GM10266 (cell line): ENCODE results near the gene PGA5.
"Not testable (repeated sequence)": the region's sequence is repeated elsewhere in the genome, so short reads cannot be mapped to it uniquely, and the experiment has no call there.

Experiments used
- DNase-seq: peaks from one replicate; pipeline ENCODE4 v3.0.0; 2012; ENCODE audit errors: extremely low spot score
- CTCF ChIP-seq: IDR thresholded peaks from 2 replicates; pipeline ENCODE4 v1.5.1; 2012; ENCODE audit warnings: mild to moderate bottlenecking, low read depth; ENCODE audit not compliant: control insufficient read depth, insufficient read depth; ENCODE audit errors: missing control alignments

PGA5 gene

GRCh38 chr11:61240875-61241274 lies at the start of gene PGA5:
Gene PGA5 (plus strand): TSS chr11:61241175. CDS start chr11:61241227, 52 bp downstream.
- DNase-seq: not testable (repeated sequence)

GRCh38 chr11:61193596-61193995 lies 47.4 kb upstream of the PGA5 start:
- TF ChIP-seq CTCF: no peak
- no peak for DNase-seq

- TF ChIP-seq CTCF: no peak
- DNase-seq: peak; percentile 2
Measured at GRCh38 chr11:61194169-61194671, 46.8 kb upstream of the PGA5 start.

GRCh38 chr11:61194981-61195695 lies 45.8 kb upstream of the PGA5 start:
- no peak for DNase-seq
- TF ChIP-seq CTCF: no peak

GRCh38 chr11:61195719-61196118 lies 45.3 kb upstream of the PGA5 start:
- TF ChIP-seq CTCF: no peak
- peak; percentile 1 for DNase-seq

GRCh38 chr11:61198361-61198760 lies 42.6 kb upstream of the PGA5 start:
- DNase-seq: no peak
- no peak for TF ChIP-seq CTCF

- no peak for DNase-seq
- no peak for TF ChIP-seq CTCF
Measured at GRCh38 chr11:61198948-61199523, 41.9 kb upstream of the PGA5 start.
